ENCODE data around the gene CCL5.
"Not testable (repeated sequence)": the region's sequence is repeated elsewhere in the genome, so short reads cannot be mapped to it uniquely, and the experiment has no call there.

CCL5 gene

DNA sequence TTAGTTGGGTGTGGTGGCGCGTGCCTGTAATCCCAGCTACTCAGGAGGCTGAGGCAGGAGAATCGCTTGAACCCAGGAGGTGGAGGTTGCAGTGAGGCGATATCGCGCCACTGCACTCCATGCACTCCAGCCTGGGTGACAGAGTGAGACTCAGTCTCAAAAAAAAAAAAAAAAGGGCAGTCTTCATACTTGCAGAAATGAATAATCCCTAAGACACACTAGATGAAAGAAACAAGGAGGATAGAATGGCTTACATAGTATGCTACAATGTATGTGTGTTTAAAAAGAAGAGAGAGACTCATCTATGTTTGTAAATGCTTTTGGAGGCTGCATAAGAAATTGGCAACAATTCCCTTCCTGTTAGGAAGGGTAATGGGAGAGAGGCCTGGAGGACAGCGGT is 17.6 kb upstream of the CCL5 start:
- DNase-seq = not testable (repeated sequence)

DNA sequence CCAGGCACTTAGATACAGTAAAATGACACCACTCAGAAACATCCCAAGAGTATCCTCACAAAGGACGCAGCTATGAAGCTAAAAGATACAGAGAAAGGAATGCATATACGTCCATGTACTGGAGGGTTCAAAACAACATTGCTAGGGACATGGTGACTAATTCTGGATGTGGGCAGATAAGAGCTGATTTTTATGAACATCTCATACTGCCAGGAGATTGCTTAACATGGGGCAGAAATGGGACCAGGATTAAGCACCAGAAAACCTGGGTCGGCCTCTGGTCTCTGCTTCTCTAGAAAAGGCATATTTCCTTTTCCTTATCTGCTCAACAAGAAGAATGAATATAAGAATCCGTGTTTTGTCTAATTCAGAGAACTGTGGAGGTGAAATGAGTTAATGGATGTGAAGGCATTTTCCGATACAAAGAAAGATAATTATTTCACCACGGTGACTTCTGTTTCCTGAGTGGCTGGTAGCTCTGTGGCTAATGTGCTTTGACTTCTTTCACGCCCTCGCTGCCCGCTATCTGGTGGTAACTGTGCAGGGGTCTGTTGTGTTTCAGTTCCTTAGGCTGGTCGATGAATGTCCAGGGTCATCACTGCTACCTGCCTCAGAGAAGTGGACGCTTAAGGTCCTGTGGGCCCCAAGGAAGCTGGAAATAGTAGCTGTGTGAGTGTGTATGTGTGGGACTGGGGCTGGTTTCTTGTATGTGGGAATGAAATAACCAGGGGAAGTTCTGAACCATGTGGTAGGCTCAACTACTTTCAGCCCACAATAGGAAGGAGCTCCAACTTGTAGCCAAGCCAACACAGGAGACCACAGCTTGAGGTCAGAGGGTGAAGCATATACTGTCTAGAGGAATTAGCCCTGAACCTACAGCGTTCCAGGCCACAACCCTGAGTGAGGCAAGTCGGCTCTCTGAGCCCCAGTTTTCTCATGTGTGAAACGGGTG is 15.8 kb upstream of the CCL5 start:
- peak; percentile 16 for DNase-seq

DNA sequence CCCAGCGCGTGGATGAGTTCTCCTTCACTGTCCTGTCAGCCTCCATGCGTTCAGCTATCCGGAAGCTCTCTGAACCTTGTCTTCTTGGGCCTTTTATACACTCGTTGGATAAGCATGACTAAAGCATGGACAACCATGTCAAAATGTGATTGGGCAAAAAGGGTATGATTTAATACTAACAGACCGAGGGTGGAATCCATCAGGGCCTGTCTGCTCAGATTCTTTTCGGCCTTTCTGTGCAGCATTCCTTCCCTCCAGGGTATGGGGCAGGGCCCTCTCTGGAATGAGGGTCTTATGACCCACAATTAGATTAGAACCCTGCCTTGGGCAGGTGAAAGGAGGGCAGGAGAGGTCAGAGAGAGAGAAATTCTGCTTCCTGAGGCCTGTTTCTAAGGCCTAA is 14.0 kb upstream of the CCL5 start:
- DNase-seq = no peak

DNA sequence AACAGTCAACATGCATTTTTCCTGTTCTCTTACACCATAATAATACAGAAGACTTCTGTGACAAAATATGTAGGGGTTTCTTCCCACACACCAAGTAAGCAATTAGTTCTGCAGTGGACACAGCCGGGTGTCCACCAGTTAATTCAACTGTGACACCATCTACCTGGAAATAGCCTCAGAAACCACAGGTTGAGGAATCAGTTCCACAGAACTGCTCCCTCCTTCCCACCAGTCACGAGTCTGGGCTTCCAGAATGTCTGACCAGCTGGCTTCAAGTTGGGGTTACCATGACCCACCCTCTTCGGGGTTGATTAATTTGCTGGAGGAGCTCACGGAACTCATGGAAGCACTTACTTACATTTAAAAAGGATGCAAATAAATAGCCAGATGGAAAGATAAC is 13.6 kb upstream of the CCL5 start:
- DNase-seq = no peak

DNA sequence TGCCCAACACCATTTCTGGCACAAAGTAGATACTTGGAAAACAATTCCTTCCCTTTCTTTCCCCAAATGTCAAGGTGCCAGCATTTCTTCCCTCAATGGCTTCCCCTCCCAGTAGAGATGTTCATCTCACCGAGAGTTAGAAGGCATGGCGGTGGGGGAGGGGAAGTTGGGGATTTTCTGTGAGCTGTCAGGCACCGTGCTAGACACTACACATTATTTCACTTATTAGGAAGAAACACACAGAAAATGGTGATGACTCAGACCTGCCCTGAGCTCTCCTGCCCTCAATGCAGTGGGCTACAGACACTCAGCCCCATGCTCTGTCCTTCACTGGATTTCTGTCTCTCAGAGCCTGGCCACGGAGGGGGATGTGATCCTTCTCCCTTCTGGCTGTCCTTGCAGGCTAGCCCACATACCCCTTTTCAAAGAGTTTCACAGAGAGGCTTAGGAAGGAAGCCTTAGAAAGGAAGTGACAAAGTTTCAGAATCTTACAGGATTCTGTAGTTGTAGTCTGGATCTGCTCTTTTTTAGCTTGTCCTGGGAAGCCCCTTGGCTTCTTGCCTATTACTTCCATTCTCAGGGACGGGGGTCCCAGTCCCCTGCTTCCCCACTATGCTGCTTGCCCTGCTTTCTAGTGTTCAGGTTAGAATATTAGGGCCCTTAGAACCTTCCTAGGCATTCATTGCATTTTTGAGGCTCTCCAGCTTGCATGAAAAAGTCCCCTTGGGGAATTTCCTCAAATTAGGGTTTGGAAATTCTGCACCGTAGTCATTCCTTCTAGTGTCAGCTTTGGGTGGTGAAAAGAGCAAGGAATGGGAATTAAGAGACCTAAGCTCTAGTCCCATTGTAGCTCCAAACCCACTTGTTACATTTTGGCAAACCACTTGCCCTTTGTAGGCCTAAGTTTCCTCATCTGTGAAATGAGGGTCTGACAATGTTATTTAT is 12.2 kb upstream of the CCL5 start:
- DNase-seq = peak; percentile 24

DNA sequence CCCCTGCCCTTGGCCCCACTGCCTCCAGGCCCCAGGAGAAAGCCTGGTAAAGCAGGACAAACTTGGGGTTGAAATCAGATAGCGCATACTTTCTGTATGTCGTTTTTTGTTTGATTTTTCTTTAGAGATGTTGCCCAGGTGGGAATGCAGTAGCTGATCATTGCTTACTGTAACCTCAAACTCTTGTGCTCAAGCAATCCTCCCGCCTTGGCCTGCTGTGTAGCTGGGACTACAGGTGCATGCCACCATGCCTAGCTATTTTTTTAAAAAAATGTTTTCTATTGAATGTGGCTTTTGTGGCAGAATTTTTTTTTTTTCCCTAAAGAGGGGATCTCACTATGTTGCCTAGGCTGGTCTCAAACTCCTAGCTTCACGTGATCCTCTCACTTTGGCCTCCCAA is 11.1 kb upstream of the CCL5 start:
- no peak for DNase-seq

DNA sequence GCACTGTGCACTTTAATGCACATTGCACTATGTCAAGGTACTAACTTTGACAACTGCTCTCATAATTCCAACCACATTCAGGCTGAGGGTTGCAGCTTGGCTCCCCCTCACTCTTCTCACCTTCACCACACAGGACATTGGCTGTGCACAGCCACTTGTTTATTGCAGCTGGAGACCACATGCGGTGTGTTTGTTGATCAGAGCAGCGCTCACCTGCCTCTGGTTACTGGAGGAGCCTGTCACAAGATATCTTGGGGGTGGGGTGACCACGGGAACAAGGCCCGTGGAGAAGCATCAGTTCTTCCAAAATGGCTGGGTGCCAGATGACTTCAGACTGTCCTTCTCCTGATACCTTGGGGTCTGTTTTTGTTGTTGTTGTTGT is 10.6 kb upstream of the CCL5 start:
- peak; percentile 32 for DNase-seq

DNA sequence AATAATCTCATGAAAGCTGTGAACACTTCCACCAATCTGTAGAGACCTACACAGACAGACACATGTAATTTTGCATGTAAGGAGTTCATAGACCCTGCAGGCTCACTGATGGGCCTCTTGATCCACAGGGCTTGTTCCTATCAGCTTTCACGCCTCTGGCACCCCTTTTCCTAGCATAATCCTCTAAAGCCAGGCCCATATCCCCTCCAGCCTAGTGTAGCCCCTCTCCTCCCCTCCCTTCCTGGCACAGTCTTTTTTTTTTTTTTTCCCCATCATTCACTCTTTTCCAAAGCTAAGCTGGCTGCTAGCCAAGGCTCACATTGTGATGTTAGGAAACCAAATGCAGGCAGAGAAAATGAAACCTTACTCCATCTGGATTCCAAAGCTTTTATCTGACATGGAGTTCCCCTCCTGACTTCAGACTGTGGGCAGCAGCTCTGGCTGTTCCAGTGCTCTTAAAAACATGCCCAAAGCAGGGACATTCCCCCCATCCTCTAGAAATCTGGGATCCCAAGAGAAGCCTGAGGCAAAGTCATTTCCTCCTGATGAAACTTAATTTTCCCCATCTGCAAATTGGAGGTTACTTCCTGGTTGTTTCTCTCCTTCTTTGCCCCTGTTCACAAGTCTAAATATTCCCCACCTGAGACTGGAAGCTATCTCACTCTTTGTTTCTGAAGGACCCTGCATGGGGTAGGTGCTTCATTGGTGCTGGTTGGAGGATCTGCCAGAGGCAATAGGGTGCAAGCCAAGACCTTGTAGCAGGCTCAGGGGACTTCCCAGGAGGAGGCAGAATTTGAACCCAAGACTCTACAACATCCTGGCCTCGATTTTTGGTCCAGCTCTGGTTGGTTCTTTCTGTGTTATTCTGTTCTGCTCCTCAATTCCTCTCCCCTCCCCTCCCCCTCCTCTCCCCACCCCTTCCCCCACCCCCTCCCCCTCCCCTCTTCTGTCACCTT is 9.9 kb upstream of the CCL5 start:
- DNase-seq = no peak

DNA sequence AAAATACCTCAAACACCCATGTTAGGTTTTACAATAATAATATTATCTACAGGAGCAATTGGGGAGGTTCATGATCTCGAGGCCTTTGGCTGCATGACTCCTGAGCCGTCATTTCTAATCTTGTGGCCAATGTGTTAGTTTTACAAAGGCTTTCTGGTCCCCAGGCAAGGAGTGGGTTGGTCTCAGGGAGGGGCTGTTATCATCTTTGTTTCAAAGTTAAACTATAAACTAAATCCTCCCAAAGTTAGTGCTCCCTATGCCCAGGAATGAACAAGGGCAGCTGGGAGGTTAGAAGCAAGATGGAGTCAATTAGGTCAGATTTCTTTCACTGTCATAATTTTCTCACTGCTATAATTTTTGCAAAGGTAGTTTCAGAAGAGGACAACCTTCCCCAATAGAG is 9.1 kb upstream of the CCL5 start:
- DNase-seq = no peak

DNA sequence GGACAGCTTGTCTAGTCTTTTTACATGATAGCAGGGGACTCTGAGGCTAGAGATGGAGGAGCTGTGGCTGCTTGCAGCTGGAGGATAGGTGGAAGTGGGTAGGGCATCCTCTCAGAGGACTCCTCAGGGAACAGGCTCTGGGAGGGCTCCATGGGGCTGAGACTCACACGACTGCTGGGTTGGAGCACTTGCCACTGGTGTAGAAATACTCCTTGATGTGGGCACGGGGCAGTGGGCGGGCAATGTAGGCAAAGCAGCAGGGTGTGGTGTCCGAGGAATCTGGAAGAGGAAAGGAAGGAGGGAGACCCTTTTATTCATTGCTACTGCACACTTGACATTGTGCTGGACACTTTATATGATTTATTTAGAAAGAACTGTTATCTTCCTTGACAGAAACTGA is 1.8 kb downstream of the CCL5 start:
- no peak for DNase-seq

DNA sequence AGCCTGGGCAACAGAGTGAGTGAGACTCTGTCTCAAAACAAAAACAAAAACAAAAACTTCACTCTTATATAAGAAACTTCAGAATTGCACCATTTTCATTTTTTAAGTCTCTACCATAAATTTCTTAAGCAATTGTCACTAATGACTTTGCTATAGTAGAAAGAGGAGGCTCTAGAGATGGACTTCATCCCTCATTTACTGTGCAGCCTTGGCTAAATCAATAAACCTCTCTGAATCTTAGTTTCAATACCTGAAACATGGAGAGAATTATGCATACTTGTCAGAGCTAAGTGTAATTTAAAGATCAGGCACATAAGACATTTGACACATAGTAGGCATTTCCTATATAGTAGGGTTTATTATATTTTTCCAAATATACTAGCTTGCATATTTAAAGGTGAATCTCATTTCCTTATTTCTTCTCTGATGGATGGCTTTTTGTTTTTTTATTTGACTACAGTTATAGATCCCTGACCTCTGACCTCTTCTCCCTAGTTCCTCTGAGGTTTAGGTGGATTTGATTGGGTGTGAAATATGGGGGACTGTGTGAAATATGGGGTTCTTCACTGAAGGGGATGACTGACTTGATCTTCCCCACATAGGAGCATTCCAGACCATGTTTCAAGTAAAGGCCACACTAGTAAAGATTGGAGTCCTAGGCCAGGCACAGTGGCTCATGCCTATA is 2.7 kb downstream of the CCL5 start:
- DNase-seq = no peak

DNA sequence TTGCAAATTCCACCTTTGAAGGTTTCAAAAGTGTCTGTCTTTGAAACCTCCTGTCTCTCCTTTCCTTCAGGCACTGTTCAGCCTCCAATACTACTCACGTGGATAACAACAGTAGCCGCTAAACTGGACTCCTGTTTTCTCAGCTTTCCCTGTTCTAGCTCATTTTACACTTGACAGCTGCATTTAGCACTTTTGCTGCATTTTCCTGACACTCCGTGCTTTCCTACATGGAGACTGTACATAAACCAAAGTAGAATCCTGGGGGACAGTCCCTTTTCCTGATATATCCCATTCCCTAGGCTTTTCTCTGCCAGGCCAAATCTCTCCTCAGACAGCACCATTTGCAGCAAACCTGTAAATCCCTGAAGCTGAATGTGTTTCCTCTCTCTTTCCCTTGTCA is 3.6 kb downstream of the CCL5 start:
- DNase-seq = no peak

DNA sequence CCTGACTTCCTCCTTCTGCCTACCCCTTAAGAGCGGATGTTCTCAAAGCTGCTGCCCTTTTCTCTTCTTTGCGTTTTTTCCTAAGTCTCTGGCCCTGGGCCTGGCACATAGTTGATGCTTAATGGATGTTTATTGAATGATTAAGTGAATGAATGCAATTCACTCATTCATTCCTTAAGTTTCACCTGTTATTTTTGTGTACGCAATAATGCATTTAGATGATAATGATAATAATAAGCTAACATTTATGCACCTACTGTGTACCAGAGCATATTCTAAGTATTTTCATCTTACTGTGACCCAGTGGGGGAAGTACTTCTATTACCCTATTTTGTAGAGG is 4.4 kb downstream of the CCL5 start:
- DNase-seq = no peak

DNA sequence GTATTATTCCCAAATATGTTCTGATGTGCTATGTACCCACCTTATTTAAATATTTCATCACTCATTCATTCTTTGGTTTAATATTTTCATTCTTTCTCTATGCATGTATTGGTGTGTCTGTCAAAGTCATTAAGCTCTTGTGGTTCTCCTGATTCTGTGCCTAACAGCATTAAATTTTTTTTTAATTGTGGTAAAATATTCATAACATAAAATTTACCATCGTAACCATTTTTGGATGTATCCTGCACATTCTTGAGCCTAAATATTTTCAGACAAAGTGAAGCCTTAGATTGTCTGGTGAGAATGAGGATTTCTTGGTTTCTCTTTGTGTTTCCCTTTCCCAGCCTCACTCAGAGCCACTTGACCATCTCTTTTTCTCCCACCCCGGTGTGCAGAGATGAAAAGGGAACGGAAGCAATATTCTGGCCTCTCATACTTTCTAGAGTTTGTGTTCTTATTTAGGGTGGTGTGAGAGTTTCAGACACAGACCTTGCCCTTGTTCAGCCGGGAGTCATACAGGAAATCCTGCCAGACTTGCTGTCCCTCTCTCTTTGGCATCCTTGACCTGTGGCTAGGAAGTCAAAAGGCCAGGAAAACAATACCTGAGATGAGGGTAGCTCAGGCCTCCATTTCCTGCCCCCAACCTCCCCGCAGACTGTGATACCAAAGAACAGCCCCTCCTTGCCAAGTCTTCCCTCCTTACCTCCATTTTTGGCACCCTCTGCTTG is 4.9 kb downstream of the CCL5 start:
- DNase-seq = no peak

DNA sequence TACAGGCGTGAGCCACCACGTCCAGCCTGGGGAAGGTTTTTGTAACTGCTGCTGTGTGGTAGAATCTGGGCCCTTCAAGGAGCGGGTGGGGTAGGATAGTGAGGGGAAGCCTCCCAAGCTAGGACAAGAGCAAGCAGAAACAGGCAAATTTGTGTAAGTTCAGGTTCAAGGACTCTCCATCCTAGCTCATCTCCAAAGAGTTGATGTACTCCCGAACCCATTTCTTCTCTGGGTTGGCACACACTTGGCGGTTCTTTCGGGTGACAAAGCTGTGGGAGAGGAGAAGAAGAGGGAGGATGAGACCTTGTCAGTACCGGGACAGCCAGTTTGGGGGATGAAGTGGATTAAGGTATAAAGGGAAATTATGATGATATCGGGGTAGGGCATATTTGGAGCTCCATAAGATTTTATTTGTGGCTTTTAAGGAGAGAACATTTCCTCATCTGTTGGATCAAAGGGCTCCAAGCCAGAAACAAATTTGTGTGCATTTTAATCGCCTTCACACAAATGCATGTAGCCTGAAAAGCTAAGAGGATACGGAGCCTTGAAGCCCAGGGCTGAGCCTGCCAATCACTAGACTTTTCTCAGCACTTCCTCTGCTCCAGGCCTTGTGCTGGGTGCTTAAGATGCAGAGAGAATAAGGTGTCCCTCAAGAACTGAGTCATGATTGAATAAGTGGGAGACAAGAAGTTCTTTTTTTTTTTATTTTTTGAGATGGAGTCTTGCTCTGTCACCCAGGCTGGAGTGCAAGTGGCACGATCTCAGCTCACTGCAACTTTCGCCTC is 7.8 kb downstream of the CCL5 start:
- DNase-seq = no peak

DNA sequence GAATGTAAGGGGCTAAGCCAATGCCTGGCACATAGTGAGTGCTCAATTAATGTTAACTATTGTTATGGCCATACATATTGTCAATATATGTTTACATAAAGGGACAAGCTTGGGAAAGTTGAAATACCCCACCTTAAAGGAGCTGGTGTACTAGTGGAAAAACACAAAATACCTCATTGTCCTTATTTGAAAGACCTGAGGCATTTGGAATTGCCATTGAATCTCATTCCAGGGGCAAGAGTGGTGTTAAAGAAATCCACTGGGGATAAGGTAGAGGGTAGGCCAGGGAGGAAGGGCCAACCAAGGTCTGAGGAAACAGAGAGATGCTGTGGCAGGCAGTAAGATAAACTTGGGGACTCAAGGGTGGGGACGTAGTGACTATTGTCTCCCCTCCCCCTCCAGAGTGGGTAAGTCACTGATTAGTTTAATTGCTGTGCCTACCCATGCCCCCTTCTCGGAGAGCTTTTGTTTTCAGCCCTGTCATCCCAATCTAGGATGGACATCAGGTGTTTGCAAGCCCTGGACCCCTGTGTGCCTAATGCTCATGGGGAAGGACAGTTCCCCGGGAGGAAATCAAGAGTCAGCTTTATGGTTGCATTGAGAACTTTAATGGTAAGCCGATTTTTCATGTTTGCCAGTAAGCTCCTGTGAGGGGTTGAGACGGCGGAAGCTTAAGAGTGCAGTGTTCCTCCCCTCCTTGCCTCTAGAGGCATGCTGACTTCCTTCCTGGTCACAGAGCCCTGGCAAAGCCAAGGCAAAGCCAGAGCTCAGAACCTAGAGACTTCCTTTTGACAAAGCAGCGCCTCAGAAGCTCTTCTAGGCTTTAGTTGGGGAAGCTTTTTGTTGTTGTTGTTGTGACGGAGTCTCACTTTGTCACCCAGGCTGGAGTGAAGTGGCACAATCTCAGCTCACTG is 9.0 kb downstream of the CCL5 start:
- no peak for DNase-seq

DNA sequence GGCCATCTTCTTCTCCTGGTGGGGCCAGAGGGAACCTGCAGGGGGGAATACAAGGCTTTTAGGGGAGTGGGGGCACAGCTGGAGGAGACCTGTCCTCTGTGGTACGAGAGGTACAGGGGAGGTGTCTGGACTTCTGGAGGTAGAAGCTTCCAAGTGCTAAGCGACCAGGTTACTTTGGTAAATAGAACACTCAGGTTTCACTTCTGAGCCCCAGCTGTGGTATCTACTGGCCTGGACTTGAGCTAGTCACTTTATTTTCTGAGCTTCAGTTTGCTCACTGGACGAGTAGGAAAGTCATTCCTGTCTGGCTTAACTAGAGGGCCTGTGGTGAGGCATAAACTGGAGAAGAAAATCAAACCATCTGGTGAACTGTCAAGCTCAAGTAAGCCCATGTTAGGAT is 11.4 kb downstream of the CCL5 start, which contains the start of gene HEATR9:
Gene HEATR9, minus strand, starts transcription at position 155 of the 400 bp plus-strand sequence. Its CDS starts 149 bp downstream, at position 6.
- no peak for DNase-seq

DNA sequence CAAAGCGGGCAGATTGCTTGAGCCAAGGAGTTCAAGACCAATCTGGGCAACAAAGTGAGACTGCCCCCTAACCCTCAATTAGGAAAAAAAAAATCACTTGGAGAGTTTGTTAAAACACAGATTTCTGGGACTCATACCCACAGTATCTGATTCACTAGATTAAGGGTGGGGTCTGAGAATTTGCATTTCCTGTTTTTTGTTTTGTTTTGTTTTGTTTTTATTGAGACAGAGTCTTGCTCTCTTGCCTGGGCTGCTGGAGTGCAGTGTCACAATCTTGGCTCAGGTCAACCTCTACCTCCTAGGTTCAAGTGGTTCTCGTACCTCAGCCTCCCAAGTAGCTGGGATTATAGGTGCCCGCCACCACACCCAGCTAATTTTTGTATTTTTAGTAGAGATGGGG is 12.6 kb downstream of the CCL5 start:
- DNase-seq = no peak

DNA sequence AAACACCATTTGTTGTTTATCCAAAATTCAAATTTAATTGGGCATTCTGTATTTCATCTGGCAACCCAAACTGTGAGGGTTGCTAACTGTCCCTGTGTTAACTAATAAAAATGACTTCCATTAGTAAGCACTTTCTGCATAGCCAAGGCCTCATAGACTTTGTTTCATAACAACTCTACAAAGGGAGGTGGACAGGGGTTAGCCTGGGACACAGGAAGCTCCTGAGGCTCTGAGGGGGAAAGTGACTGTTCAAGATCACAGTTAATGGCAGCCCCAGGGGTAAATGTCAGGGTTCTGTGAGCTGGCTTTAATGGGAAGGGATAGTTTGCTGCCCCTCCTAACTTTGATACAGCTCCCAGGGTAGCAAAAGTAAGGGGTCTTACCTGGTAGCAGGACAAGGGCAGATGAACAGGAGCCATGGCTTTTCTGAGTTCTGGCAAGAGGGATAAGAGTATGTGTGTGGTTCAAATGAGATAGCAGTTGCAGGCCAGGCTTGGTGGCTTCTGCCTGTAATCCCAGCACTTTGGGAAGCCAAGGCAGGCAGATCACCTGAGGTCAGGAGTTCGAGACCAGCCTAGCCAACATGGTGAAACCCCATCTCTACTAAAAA is 13.7 kb downstream of the CCL5 start:
- no peak for DNase-seq
